GM19023 (cell line): ENCODE results near the gene COL4A6.

Experiments
- ATAC-seq: cut with Tn5 transposase; IDR thresholded peaks from one replicate; pipeline ENCODE4 v1.9.1; 2021; ENCODE audit warnings: mild to moderate bottlenecking, moderate library complexity; ENCODE audit not compliant: unreplicated experiment

Gene COL4A6

DNA sequence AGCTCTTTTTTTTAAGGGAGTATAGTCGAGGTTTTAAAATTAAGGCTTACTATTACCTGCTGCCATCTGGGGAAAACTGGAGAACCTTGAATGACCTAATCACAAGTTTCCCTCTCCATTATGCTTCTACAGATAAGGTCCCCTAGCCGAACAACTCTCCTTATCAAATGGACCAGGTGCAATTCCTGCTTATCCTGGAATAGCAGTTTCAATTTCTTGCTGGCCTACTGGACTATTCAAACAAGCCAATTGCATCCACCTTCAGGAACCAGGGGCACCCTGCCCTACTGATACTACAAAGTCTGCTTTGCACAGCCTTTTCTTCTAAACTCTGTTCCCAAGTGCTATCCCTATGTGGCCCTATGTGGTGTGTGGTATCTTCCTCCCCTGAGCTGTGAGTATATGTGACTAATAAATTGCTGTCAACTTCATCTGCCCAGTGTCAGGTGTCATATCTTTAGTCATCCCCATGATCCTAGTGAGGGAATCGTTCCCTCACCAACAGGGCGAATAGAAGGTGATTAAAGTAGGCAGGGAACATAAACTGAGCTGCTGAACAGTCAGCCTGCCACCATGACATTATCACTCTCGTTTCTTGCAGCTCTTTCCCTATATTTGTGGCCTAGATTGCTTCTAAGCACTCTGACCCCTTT lies 218.1 kb downstream of the COL4A6 start:
- ATAC-seq, result no peak

DNA sequence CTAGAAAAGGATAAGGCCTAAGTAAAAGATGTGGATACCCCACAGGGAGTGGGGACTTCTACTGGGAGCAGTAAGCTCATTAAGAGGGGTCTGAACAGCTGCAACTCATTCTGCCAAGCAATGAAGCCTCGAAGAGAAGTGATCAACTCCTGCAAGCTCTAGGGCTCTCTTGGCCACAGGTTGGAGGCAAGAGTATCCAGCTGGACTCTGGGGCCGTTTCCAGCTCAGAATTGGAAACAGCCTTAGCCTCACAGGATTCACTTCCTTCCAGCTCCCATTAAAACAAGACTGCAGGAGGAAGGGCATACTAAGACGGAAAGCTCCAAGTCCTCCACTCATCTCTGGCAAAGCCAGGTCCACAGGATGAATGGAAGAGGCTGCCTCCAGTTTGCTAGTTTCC lies 220.3 kb downstream of the COL4A6 start:
- ATAC-seq, result no peak

DNA sequence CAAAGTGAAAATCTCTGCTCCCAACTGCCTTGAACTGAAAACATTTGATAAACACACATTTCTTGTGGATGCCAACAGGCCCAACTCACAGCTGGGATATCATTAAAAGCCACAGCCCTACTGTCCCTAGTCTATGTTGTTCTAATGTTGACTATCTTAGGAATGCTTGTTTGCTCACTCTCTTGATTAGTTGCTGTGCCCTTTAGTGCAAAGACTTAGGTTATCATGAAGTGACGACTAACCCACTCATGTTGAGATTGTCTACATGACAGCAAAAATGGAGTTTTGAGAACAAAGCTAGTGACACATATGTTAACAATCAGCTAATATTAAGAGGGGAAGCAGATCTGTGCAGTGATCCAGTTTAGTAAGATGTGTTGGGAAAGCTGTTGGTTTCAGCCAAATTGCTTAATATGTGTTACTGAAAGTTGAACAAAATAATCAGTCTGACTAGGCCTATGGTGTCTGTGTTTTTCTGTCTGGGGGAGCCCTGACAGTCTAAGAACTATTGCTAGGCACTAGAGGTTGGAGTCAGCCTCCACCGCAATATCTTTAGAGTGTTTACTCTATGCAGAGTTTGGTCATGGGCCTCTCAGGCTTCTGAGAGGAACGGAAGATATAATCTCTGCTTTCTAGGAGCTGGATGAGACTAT lies 221.2 kb downstream of the COL4A6 start:
- ATAC-seq, result no peak

- no peak for ATAC-seq
Measured at GRCh38 chrX:108216405-108216804, 221.8 kb downstream of the COL4A6 start.

GRCh38 chrX:108211301-108211700 lies 226.9 kb downstream of the COL4A6 start:
- ATAC-seq, result no peak

GRCh38 chrX:108209006-108209554 lies 229.1 kb downstream of the COL4A6 start:
- ATAC-seq, result no peak

DNA sequence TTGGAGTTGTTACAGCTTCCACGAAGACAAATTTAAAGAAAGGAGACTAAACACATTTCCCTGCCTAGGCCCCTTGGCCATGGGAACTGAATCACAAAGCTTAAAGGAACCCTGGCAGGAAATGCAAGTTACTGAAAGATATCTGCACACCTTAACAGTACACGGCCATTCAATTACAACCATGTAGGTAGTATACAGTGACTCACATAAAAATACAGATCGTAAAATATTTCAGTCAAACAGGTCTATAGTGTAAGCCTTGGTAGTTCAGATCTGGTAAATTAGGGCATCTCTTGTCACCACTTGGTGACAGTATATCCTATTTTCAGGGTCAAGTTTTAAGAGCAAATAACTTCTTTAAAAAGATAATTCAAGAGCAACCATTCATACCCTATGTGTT lies 234.7 kb downstream of the COL4A6 start:
- no peak for ATAC-seq

GRCh38 chrX:108199691-108200090 lies 238.5 kb downstream of the COL4A6 start:
- no peak for ATAC-seq

DNA sequence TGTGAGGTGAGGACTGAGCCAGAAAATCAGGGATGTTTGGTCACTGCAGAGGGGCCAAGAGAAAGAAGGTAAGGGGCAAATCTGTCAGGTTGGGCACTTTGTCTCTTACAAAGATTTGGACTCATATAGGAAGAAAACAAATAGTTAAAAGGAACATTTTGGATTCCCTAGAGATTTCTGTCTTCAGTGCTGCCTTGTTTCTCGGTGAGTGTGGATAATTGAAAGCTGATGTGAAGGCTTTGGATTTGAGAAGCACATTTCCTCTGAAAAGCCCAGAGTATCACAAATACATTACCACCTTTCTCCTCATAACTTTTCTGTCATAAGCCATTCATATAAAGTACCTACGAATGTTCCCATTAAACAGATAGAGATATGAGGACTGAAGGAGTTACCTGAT lies 239.2 kb downstream of the COL4A6 start:
- ATAC-seq, result no peak

- no peak for ATAC-seq
Measured at GRCh38 chrX:108198420-108198819, 239.8 kb downstream of the COL4A6 start.

DNA sequence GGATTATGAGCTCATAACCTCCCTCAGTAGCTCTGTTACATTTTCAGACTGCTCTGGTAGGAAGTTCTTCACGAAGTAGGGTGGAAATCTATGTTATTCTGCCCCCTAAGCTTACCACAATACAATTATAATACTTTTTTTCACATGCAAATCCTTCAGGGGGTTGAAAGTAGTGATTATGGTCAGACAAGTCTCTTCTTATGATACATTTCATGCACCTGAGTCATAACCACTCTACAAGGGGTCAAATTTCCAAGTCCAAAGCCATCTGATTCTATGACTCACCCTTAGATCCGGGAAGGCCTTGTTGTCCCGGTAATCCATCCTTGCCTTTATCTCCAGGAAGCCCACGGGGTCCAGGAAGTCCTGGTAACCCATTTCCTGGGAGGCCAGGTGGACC lies 251.4 kb downstream of the COL4A6 start:
- no peak for ATAC-seq

GRCh38 chrX:108178143-108178498 lies 260.1 kb downstream of the COL4A6 start:
- ATAC-seq, result no peak

- no peak for ATAC-seq
Measured at GRCh38 chrX:108177351-108178142, 260.7 kb downstream of the COL4A6 start.

DNA sequence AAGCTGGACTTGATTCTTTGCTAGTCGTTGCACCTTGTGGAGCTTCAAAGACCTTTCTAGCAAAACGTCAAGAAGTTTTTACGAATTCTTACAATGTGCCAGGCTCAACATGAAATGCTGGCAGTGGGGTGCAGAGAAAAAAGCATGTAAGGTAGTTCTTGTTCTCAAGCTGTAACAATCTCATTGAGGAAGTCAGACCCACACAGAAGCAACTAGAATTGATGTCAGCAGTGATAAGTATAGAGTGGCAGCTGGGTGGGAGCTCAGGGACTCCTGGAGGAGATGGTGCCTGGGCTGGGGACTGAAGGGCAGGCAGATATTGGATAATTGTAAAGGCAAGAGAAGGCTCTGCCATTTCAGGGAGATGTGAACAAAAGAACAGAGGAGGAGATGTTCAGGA lies 264.3 kb downstream of the COL4A6 start:
- ATAC-seq, result no peak

GRCh38 chrX:108171671-108172070 lies 266.6 kb downstream of the COL4A6 start:
- no peak for ATAC-seq

DNA sequence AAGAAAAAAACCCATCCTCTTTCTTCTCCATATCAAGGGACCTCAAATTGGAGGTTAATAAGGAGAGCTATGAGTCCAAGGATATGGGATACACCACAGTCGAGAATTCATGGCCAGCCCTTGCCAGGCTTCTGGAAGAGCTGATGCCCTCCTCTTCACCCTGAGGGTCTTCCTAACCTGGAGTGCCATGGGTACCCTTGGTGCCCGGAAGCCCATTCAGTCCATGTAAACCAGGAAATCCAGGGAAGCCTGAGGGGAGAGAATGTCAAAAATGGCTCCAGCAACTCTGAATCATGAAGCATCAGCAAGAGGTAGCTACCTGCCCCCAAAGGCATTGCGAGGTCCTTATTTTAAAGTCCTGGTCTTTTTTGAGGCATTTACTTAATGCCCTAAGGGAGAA lies 268.5 kb downstream of the COL4A6 start:
- no peak for ATAC-seq

- ATAC-seq, result no peak
Measured at GRCh38 chrX:108168961-108169740, 269.1 kb downstream of the COL4A6 start.

DNA sequence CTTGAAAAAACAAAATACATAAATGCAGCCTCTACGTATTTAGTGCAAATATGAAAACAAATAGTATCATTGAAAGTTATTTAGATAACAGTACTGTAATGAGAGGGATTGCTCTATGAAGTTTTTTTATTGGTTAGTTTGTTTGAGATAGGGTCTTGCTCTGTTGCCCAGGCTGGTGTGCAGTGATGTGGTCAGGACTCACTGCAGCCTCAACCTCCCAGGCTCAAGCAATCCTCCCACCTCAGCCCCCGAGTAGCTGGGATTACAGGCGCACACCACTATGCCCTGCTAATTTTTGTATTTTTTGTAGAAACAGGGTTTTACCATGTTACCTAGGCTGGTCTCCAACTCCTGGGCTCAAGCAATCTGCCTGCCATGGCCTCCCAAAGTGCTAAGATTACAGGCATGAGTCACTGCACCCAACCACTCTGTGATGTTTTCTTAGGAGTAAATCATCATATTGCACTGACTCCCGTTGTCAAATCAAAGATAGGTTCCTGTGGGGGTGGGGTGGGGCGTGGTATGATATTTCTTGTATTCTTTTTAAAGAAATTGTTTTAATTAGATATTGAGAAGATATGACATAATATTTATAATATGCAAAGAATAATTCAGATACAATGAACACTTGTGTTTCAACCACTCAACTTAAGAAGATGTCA lies 270.9 kb downstream of the COL4A6 start:
- ATAC-seq, result no peak

GRCh38 chrX:108165383-108166111 lies 272.7 kb downstream of the COL4A6 start:
- no peak for ATAC-seq
